NB4 (cell line): ENCODE results near the gene REG1B.

ENCODE experiments used
- MYC ChIP-seq: IDR thresholded peaks from 2 replicates; pipeline ENCODE4 v1.6.1; 2011; ENCODE audit warnings: low read depth, low read length
- POLR2A ChIP-seq: IDR thresholded peaks from 2 replicates; pipeline ENCODE4 v1.6.1; 2011; ENCODE audit warnings: mild to moderate bottlenecking; ENCODE audit not compliant: insufficient read length; ENCODE audit errors: extremely low read depth
- TF ChIP-seq, protein P1 (sequence below): IDR thresholded peaks from 2 replicates; pipeline ENCODE4 v1.6.1; 2011; ENCODE audit warnings: low read depth, low read length
- TF ChIP-seq, protein P2 (sequence below): IDR thresholded peaks from one replicate; pipeline ENCODE4 v1.5.1; 2012; ENCODE audit warnings: low read depth, low read length

DNA sequence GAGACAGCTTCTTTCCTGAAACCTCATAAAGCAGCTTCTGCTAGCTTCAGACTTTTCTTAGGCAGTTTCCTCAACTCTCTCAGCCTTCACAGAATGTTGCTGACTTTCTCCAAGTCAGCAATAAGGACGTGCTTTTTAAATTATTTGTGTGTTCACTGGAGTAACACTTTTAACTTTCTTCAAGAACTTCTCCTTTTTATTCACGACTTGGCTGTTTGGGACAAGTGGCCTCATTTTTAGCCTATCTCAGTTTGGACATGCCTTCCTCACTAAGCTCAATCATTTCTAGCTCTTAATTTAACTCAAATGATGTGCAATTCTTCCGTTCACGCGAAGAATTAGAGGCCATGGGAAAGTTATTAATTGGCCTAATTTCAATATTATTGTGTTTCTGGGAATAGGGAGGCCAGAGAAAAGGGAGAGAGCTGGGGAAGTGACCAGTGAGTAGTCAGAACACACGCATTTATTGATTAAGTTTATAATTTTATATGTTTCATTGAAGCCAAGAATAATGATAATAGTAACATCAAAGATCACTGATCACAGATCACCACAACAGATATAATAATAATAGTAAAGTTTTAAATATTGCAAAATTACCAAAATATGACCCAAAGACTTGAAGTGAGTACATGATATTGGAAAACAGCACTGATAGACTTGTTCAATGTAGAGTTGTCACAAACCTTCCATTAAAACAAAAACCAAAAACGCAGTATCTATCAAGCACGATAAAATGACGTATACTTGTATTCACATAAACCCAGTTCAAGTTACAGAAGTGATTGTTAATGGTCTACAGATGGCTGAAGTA, 37.3 kb upstream of the REG1B start:
- TF ChIP-seq, protein P1, sequence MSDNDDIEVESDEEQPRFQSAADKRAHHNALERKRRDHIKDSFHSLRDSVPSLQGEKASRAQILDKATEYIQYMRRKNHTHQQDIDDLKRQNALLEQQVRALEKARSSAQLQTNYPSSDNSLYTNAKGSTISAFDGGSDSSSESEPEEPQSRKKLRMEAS: no peak
- TF ChIP-seq, protein P2, sequence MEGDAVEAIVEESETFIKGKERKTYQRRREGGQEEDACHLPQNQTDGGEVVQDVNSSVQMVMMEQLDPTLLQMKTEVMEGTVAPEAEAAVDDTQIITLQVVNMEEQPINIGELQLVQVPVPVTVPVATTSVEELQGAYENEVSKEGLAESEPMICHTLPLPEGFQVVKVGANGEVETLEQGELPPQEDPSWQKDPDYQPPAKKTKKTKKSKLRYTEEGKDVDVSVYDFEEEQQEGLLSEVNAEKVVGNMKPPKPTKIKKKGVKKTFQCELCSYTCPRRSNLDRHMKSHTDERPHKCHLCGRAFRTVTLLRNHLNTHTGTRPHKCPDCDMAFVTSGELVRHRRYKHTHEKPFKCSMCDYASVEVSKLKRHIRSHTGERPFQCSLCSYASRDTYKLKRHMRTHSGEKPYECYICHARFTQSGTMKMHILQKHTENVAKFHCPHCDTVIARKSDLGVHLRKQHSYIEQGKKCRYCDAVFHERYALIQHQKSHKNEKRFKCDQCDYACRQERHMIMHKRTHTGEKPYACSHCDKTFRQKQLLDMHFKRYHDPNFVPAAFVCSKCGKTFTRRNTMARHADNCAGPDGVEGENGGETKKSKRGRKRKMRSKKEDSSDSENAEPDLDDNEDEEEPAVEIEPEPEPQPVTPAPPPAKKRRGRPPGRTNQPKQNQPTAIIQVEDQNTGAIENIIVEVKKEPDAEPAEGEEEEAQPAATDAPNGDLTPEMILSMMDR: no peak
- TF ChIP-seq POLR2A (no peak), MYC (no peak)
